Keratinocyte (primary cell): ENCODE measurements around the gene BLMH.

Experiments
- CTCF ChIP-seq, 3 experiments: IDR thresholded peaks in 1 of 3; conservative IDR thresholded peaks in 1 of 3; optimal IDR thresholded peaks in 1 of 3; 2 replicates in 2 of 3; 3 replicates in 1 of 3; pipeline versions ENCODE3 to v1.5.1; 2011; ENCODE audit warnings: low read length in 3 of 3, mild to moderate bottlenecking in 3 of 3, moderate library complexity in 2 of 3, control low read depth in 1 of 3, inconsistent platforms in 1 of 3; ENCODE audit not compliant: insufficient read depth in 2 of 3; ENCODE audit errors: extremely low read depth in 1 of 3
- EZH2 ChIP-seq: IDR thresholded peaks from one replicate; pipeline ENCODE4 v1.6.1; 2012; ENCODE audit warnings: inconsistent platforms, mild to moderate bottlenecking, low read length, moderate library complexity

- TF ChIP-seq CTCF (optimal IDR thresholded peaks at IDR 0.05 in 1 of 3, IDR thresholded peaks at IDR 0.05 in 1 of 3, conservative IDR thresholded peaks at IDR 0.05 in 1 of 3; ENCODE audit: extremely low read depth in 1 of 3, insufficient read depth in 2 of 3, low read length in 3 of 3): no peak
- no peak for TF ChIP-seq EZH2
Observed at GRCh38 chr17:30230596-30231125, 61.1 kb downstream of the BLMH start.
